Upper lobe of right lung (tissue), 1 donor: ENCODE measurements around the gene CAT. TPM values are rescaled to one million over a fixed set of nuclear protein-coding genes. Genes with fewer than 3 reads are reported as not detected.

Experiments
- ATAC-seq: fragments of 200-7000 bp; cut with Tn5 transposase; one replicate; pipeline ENCODE4 v1.9.1; 2020; ENCODE audit warnings: mild to moderate bottlenecking, moderate library complexity
- DNase-seq: peaks from one replicate; pipeline ENCODE4 v3.0.0-alpha.2; 2020
- H3K27ac ChIP-seq: fragments of 200-600 bp; one replicate; pipeline ENCODE4 v1.8.0; 2022
- H3K27me3 ChIP-seq: fragments of 200-600 bp; one replicate; pipeline ENCODE4 v1.8.0; 2022; ENCODE audit warnings: mild to moderate bottlenecking
- H3K36me3 ChIP-seq: fragments of 200-600 bp; one replicate; pipeline ENCODE4 v1.8.0; 2022
- H3K4me1 ChIP-seq: fragments of 200-600 bp; one replicate; pipeline ENCODE4 v1.8.0; 2022
- H3K4me3 ChIP-seq: fragments of 200-600 bp; one replicate; pipeline ENCODE4 v1.8.0; 2022; ENCODE audit warnings: mild to moderate bottlenecking
- H3K9me3 ChIP-seq: fragments of 200-600 bp; one replicate; pipeline ENCODE4 v1.8.0; 2022
- intact Hi-C: fragments of 100-400 bp; cut with DNase I; formaldehyde crosslinking; loops from one replicate; pipeline ENCODE4 v1.11.0; 2022
- long read RNA-seq: library from polyadenylated mRNA; unstranded; transcript quantifications from one replicate; pipeline ENCODE4 v2.0.0, GENCODE V29; 2021
- total RNA-seq: library from RNA; stranded (reverse); fragmentation: NEBNext Ultra II Directional; extraction: Animal tissue kit (Norgen Biotek cat#: 25700); gene quantifications from one replicate; pipeline ENCODE4 v1.2.1, GENCODE V29; 2021
- TF ChIP-seq, protein P1 (sequence below): fragments of 200-600 bp; IDR thresholded peaks from one replicate; pipeline ENCODE4 v1.8.0; 2022; ENCODE audit warnings: antibody characterized with exemption
- donor health status: DM: no; HTN: yes; CAD: no; lungs with severe emphysema.

Gene CAT
- 213 TPM for total RNA-seq
- long read RNA-seq, transcript CAT-201 (13 exons, 2,302 nt) = major isoform, 374 of 402 reads
- long read RNA-seq, partial matches to known transcripts = 18 of 402 reads
- long read RNA-seq, other reads (novel, unspliced or antisense) = 9 of 402 reads

- peak; percentile 98 for ATAC-seq
- TF ChIP-seq, protein P1, sequence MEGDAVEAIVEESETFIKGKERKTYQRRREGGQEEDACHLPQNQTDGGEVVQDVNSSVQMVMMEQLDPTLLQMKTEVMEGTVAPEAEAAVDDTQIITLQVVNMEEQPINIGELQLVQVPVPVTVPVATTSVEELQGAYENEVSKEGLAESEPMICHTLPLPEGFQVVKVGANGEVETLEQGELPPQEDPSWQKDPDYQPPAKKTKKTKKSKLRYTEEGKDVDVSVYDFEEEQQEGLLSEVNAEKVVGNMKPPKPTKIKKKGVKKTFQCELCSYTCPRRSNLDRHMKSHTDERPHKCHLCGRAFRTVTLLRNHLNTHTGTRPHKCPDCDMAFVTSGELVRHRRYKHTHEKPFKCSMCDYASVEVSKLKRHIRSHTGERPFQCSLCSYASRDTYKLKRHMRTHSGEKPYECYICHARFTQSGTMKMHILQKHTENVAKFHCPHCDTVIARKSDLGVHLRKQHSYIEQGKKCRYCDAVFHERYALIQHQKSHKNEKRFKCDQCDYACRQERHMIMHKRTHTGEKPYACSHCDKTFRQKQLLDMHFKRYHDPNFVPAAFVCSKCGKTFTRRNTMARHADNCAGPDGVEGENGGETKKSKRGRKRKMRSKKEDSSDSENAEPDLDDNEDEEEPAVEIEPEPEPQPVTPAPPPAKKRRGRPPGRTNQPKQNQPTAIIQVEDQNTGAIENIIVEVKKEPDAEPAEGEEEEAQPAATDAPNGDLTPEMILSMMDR = no peak
Measured at GRCh38 chr11:34438529-34439507, at the start of gene CAT. CAT (plus strand) TSS chr11:34438934; CDS start chr11:34439014, 80 bp downstream.

DNA sequence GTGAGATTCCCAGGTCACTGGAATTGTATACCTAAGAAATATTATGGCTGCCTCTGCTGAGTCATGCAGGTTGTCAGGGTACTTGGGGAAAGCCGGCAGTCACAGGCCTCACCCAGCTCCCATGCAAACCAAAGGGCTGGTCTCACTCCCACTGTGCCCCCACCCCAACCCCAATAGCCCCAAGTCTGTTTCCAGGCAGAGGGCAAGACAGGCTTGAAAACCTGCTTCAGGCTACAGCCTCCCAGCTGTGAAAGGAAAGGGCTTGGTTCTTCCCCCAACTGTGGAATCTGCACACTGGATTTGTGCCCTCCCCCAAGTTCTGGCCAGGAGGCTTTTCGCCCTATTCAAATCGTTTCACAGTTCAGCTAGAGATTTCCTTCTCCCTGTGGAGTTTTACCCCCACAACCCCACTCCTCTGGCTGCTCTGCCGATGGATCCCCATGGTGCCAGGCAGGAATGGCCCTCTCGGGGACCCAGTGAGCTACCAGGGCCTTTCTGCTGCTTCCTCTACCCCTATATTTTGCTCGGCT is 43.9 kb upstream of the CAT start:
- Histone ChIP-seq H3K4me1 (no peaks in the 10 kb centered on the region), H3K27me3 (no peaks in the 10 kb centered on the region), H3K9me3 (no peaks in the 10 kb centered on the region), H3K27ac (no peak overlapping the region), H3K4me3 (no peak overlapping the region), H3K36me3 (no peaks in the 10 kb centered on the region)
- DNase-seq = no peak
- TF ChIP-seq, protein P1 = no peak
- intact Hi-C loops = no loop called here
- no peak for ATAC-seq

More at GRCh38 chr11:34438529-34439507, at the start of gene CAT:
- H3K36me3 ChIP-seq = no peaks in the 10 kb centered on the region
- no peaks in the 10 kb centered on the region for H3K9me3 ChIP-seq
- H3K27me3 ChIP-seq = no peaks in the 10 kb centered on the region
- H3K4me1 ChIP-seq = peaks cover 45% of the 10 kb centered on the region
- intact Hi-C loops = no loop called here
- H3K4me3 ChIP-seq = peak within 1 kb of the TSS; percentile 75
- H3K27ac ChIP-seq = peak within 1 kb of the TSS; percentile 97
- DNase-seq = peak; percentile 99

GRCh38 chr11:34395916-34396550 is 42.7 kb upstream of the CAT start:
- H3K4me3 ChIP-seq = no peak overlapping the region
- TF ChIP-seq, protein P1 = no peak
- no peaks in the 10 kb centered on the region for H3K9me3 ChIP-seq
- no peaks in the 10 kb centered on the region for H3K36me3 ChIP-seq
- intact Hi-C loops = no loop called here
- DNase-seq = no peak
- H3K4me1 ChIP-seq = no peaks in the 10 kb centered on the region
- H3K27ac ChIP-seq = no peak overlapping the region
- no peaks in the 10 kb centered on the region for H3K27me3 ChIP-seq
- no peak for ATAC-seq

GRCh38 chr11:34397120-34397519 is 41.6 kb upstream of the CAT start:
- TF ChIP-seq, protein P1 = no peak
- Histone ChIP-seq H3K9me3 (no peaks in the 10 kb centered on the region), H3K36me3 (no peaks in the 10 kb centered on the region), H3K4me3 (no peak overlapping the region), H3K27me3 (no peaks in the 10 kb centered on the region), H3K27ac (no peak overlapping the region), H3K4me1 (no peaks in the 10 kb centered on the region)
- no peak for ATAC-seq
- intact Hi-C loops = no loop called here
- no peak for DNase-seq

DNA sequence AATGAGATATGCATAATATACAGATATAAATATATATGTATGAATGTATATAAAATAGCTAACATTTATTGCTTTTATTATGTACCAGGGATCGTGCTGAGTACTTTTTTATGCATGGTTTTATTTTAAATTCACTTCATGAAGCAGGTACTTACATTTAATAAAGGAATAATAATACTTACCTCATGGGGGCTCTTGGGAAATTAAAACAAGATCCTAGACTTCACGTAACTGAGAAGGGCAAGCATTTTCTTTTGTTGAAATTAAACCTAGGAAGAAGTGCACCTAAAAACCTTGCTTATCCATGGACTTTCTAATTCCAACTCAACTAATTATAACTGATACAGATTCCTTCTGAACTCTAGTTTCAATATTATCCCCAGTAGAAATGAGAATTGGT is 40.9 kb upstream of the CAT start:
- no peaks in the 10 kb centered on the region for H3K36me3 ChIP-seq
- ATAC-seq = no peak
- no peak overlapping the region for H3K27ac ChIP-seq
- no peaks in the 10 kb centered on the region for H3K4me1 ChIP-seq
- H3K27me3 ChIP-seq = no peaks in the 10 kb centered on the region
- TF ChIP-seq, protein P1 = no peak
- H3K4me3 ChIP-seq = no peak overlapping the region
- DNase-seq = no peak
- no peaks in the 10 kb centered on the region for H3K9me3 ChIP-seq
- intact Hi-C loops = no loop called here
